Activated naive CD8-positive, alpha-beta T cell treated with anti-CD3 and anti-CD28 coated beads for 36 hours (primary cell): Measurements from ENCODE around the gene LRRN4. TPM values are rescaled to one million over a fixed set of nuclear protein-coding genes. Genes with fewer than 3 reads are reported as not detected.

Experiments
- DNase-seq: peaks from one replicate; pipeline ENCODE4 v3.0.0; 2021
- H3K27ac Mint-ChIP-seq: one replicate; pipeline ENCODE4 v1.8.0; 2022; ENCODE audit warnings: mild to moderate bottlenecking, moderate library complexity, mixed read lengths
- H3K27me3 Mint-ChIP-seq: one replicate; pipeline ENCODE4 v1.8.0; 2022; ENCODE audit warnings: mild to moderate bottlenecking, mixed read lengths
- H3K36me3 Mint-ChIP-seq: one replicate; pipeline ENCODE4 v1.8.0; 2021; ENCODE audit warnings: mild to moderate bottlenecking, mixed read lengths
- H3K4me1 Mint-ChIP-seq: one replicate; pipeline ENCODE4 v1.8.0; 2021; ENCODE audit warnings: mixed read lengths
- H3K4me3 Mint-ChIP-seq: one replicate; pipeline ENCODE4 v1.8.0; 2022; ENCODE audit warnings: mild to moderate bottlenecking, moderate library complexity, mixed read lengths
- H3K9me3 Mint-ChIP-seq: one replicate; pipeline ENCODE4 v1.8.0; 2022; ENCODE audit warnings: mixed read lengths
- total RNA-seq, 2 experiments: library from RNA; stranded (reverse); gene quantifications; one replicate each; pipeline ENCODE4 v1.2.3, GENCODE V29; 2021

The LRRN4 gene
- total RNA-seq, 2 experiments from 2014 or later, result not detected

DNA sequence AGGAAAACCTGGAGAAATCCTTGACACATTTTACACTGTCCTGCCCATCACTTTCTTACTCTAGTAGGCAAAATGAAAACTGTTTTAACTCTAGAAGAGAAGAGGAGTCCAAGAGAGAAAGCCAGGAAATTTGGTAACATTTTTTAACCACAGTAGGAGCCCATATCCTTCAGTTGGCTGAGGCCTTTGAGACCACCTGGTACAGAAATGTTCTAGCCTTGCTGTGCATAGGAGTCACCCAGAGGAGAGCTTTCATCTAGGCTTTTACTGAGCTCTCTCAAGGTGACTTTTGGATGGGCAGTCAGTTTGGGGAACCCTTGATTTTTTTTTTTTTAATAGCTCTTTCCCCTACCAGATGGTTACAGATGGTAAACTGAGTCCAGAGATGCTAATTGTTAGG, 25.0 kb downstream of the LRRN4 start:
- peaks cover 2% of the 10 kb centered on the region for H3K9me3 Mint-ChIP-seq
- H3K4me1 Mint-ChIP-seq, result peaks cover 32% of the 10 kb centered on the region
- peaks cover 44% of the 10 kb centered on the region for H3K36me3 Mint-ChIP-seq
- no peak overlapping the region for H3K4me3 Mint-ChIP-seq
- no peaks in the 10 kb centered on the region for H3K27me3 Mint-ChIP-seq
- H3K27ac Mint-ChIP-seq, result no peak overlapping the region
- DNase-seq, result no peak

GRCh38 chr20:6026051-6026450, 27.8 kb downstream of the LRRN4 start:
- no peaks in the 10 kb centered on the region for H3K27me3 Mint-ChIP-seq
- H3K4me1 Mint-ChIP-seq, result peaks cover 31% of the 10 kb centered on the region
- DNase-seq, result no peak
- no peak overlapping the region for H3K4me3 Mint-ChIP-seq
- H3K9me3 Mint-ChIP-seq, result peaks cover 2% of the 10 kb centered on the region
- no peak overlapping the region for H3K27ac Mint-ChIP-seq
- H3K36me3 Mint-ChIP-seq, result peaks cover 46% of the 10 kb centered on the region

- Mint-ChIP-seq H3K27me3 (no peaks in the 10 kb centered on the region), H3K4me1 (peaks cover 24% of the 10 kb centered on the region), H3K4me3 (no peak overlapping the region), H3K27ac (no peak overlapping the region), H3K36me3 (peaks cover 49% of the 10 kb centered on the region), H3K9me3 (peaks cover 2% of the 10 kb centered on the region)
- DNase-seq, result no peak
Measured at GRCh38 chr20:6024768-6025167, 29.1 kb downstream of the LRRN4 start.

GRCh38 chr20:6017880-6018279, 36.0 kb downstream of the LRRN4 start:
- no peak overlapping the region for H3K27ac Mint-ChIP-seq
- H3K9me3 Mint-ChIP-seq, result no peaks in the 10 kb centered on the region
- no peak for DNase-seq
- no peak overlapping the region for H3K4me3 Mint-ChIP-seq
- peaks cover 36% of the 10 kb centered on the region for H3K4me1 Mint-ChIP-seq
- no peaks in the 10 kb centered on the region for H3K27me3 Mint-ChIP-seq
- peaks cover 52% of the 10 kb centered on the region for H3K36me3 Mint-ChIP-seq

DNA sequence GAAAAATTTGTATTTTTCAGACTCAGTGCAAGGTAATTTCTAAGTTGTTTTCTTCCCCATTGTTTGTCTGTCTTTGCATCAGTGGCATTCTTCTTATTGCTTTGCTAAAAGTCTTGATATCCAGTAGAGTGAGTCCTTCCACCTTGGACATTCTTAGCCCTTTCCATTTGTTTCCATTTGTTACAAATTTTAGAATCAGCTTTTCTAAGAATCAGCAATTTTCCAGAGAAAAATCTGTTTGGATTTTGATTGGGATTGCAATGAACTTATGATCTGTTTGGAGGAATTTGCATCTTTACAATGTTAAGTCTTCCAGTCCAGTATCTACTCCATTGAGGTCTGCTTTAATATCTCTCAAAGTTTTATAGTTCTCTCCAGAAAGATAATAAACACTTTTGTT, 36.4 kb downstream of the LRRN4 start:
- Mint-ChIP-seq H3K9me3 (no peaks in the 10 kb centered on the region), H3K4me1 (peaks cover 35% of the 10 kb centered on the region), H3K4me3 (no peak overlapping the region), H3K27me3 (no peaks in the 10 kb centered on the region), H3K36me3 (peaks cover 52% of the 10 kb centered on the region), H3K27ac (no peak overlapping the region)
- no peak for DNase-seq

DNA sequence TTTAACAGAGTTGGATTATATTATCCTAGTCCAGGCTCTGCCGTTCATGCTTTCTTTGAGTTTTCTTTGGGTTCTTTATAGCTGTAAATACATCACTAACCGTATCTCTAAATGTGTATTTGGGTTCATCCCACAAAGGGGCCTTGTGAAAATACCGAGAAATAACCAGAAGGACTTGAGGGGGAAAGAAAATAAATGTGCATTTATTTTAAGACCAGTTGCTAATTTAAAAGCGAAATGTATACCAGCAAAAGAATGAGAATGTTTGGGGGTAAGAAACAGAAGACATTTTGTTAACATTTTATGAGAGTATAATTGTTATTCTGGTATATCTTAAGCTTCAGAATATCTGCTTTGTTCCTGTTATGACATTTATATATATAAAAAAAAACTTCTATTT, 38.9 kb downstream of the LRRN4 start:
- Mint-ChIP-seq H3K27me3 (no peaks in the 10 kb centered on the region), H3K36me3 (peaks cover 63% of the 10 kb centered on the region), H3K27ac (no peak overlapping the region), H3K9me3 (no peaks in the 10 kb centered on the region), H3K4me1 (peaks cover 40% of the 10 kb centered on the region), H3K4me3 (no peak overlapping the region)
- no peak for DNase-seq

GRCh38 chr20:6014017-6014416, 39.8 kb downstream of the LRRN4 start:
- peaks cover 57% of the 10 kb centered on the region for H3K36me3 Mint-ChIP-seq
- no peak overlapping the region for H3K4me3 Mint-ChIP-seq
- no peaks in the 10 kb centered on the region for H3K9me3 Mint-ChIP-seq
- H3K4me1 Mint-ChIP-seq, result peaks cover 42% of the 10 kb centered on the region
- no peak overlapping the region for H3K27ac Mint-ChIP-seq
- no peaks in the 10 kb centered on the region for H3K27me3 Mint-ChIP-seq
- DNase-seq, result no peak

DNA sequence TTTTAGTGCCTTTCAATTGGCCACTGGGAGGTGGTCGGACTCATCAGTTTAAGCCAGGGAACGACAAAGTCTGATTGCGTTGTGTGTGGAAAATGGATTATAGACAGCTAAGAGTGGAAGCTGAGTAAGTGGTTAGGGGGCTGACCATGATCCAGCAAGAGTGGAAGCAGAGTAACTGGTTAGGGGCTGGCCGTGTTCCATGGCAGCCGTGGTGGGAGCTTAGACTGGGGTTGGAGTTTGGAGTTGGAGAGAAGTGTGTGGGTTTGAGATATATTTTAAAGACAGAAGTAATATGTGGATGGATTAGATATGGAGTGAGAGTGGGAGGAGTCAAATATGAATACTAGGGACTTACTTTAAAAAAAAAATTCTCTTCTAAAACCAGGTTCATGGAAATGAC, 41.7 kb downstream of the LRRN4 start:
- Mint-ChIP-seq H3K4me3 (no peak overlapping the region), H3K4me1 (peaks cover 50% of the 10 kb centered on the region), H3K36me3 (peaks cover 44% of the 10 kb centered on the region), H3K27me3 (no peaks in the 10 kb centered on the region), H3K9me3 (no peaks in the 10 kb centered on the region), H3K27ac (no peak overlapping the region)
- DNase-seq, result no peak

DNA sequence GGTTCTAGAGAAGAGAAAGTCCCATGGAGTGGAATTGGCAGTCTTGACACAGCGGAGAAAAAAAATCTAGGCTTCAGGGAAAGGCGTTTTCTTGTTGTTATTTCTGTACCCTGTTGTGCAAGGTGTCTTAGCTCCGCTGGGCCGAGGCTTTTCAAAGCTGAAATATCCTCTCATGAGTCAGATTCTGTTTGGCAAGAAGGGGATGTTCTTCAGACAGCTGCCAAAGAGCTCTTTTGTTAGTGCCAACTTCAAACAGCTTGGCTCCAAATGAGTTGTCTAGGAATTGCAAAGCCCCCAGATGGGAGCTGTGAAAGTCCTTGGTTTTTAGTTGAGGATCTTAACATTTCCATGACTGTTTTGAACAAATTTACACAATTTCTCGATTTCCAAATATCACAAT, 45.6 kb downstream of the LRRN4 start:
- H3K4me3 Mint-ChIP-seq, result peak overlapping the region; percentile 29
- H3K27me3 Mint-ChIP-seq, result no peaks in the 10 kb centered on the region
- peaks cover 42% of the 10 kb centered on the region for H3K4me1 Mint-ChIP-seq
- peaks cover 26% of the 10 kb centered on the region for H3K36me3 Mint-ChIP-seq
- DNase-seq, result no peak
- H3K9me3 Mint-ChIP-seq, result no peaks in the 10 kb centered on the region
- no peak overlapping the region for H3K27ac Mint-ChIP-seq

DNA sequence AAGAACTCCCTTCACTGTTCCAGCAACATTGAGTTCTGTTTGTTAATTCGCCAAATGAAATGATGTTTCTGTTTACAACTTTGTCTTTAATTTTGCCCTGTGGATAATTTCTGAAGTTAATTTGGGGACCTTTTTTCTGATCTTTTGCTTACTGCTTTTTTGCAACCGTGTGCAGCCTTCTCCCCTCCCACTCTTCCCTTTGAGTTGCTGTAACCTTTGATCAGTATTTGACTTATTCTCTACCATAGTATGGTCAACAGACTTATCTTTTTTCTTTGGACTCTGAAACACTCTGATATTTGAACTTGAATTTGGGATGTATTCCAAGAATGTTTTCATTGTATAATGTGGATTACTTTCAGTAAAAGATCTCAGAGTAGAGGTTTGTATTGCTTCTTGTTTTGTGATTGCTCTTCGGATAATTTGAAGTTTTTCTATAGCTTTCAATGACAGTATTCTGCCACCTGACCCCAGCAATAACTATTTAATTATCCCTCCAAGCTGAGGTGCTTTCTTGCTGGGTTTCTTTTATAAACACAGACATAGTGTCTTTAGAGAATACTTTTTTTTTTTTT, 46.2 kb downstream of the LRRN4 start:
- Mint-ChIP-seq H3K36me3 (peaks cover 22% of the 10 kb centered on the region), H3K27me3 (no peaks in the 10 kb centered on the region), H3K4me1 (peaks cover 42% of the 10 kb centered on the region), H3K9me3 (no peaks in the 10 kb centered on the region), H3K27ac (no peak overlapping the region), H3K4me3 (peak overlapping the region; percentile 95)
- DNase-seq, result no peak

DNA sequence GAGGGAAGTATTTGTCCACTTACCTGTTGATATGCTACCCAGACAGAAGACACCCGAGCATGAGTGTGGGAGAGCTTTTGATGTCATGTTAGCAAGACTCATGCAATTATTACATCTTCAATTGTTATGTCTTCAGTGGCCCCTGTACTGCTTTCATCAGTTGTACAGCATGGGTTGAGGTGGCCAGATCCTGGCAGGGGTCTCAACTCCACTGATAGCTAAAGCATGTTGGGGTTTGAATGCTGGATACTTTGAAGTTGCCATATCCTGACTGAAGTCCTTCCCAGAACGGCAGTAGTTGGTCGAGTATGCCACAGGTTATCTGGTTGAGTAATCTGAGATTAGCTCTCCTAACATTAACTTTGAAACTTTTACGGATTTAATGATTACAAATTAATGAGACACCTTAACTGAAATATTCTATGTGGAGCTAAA, 46.7 kb downstream of the LRRN4 start:
- peaks cover 39% of the 10 kb centered on the region for H3K4me1 Mint-ChIP-seq

GRCh38 chr20:6006603-6006949, 47.3 kb downstream of the LRRN4 start:
- DNase-seq, result no peak
- Mint-ChIP-seq H3K4me1 (peaks cover 35% of the 10 kb centered on the region), H3K27ac (peak overlapping the region; percentile 91), H3K27me3 (no peaks in the 10 kb centered on the region), H3K9me3 (no peaks in the 10 kb centered on the region), H3K36me3 (peaks cover 13% of the 10 kb centered on the region), H3K4me3 (peak overlapping the region; percentile 95)

More for the DNA sequence above, 46.7 kb downstream of the LRRN4 start:
- H3K4me3 Mint-ChIP-seq, result peak overlapping the region; percentile 95
- H3K27ac Mint-ChIP-seq, result peak overlapping the region; percentile 12
- no peaks in the 10 kb centered on the region for H3K27me3 Mint-ChIP-seq
- DNase-seq, result no peak
- H3K36me3 Mint-ChIP-seq, result peaks cover 17% of the 10 kb centered on the region
- H3K9me3 Mint-ChIP-seq, result no peaks in the 10 kb centered on the region

GRCh38 chr20:6000871-6001270, 53.0 kb downstream of the LRRN4 start:
- Mint-ChIP-seq H3K27ac (no peak overlapping the region), H3K36me3 (peaks cover 12% of the 10 kb centered on the region), H3K27me3 (no peaks in the 10 kb centered on the region), H3K4me3 (no peak overlapping the region), H3K9me3 (no peaks in the 10 kb centered on the region), H3K4me1 (peaks cover 24% of the 10 kb centered on the region)
- no peak for DNase-seq

- Mint-ChIP-seq H3K4me1 (peaks cover 26% of the 10 kb centered on the region), H3K36me3 (peaks cover 21% of the 10 kb centered on the region), H3K27me3 (no peaks in the 10 kb centered on the region), H3K4me3 (no peak overlapping the region), H3K27ac (no peak overlapping the region), H3K9me3 (no peaks in the 10 kb centered on the region)
- DNase-seq, result no peak
Measured at GRCh38 chr20:5999783-6000182, 54.1 kb downstream of the LRRN4 start.

GRCh38 chr20:5996765-5997164, 57.1 kb downstream of the LRRN4 start:
- peak; percentile 50 for DNase-seq
- Mint-ChIP-seq H3K36me3 (peaks cover 24% of the 10 kb centered on the region), H3K27ac (peak overlapping the region; percentile 82), H3K4me3 (no peak overlapping the region), H3K27me3 (no peaks in the 10 kb centered on the region), H3K9me3 (no peaks in the 10 kb centered on the region), H3K4me1 (peaks cover 16% of the 10 kb centered on the region)

GRCh38 chr20:5991623-5992441, 62.0 kb downstream of the LRRN4 start:
- H3K27ac Mint-ChIP-seq, result no peak overlapping the region
- no peaks in the 10 kb centered on the region for H3K9me3 Mint-ChIP-seq
- H3K36me3 Mint-ChIP-seq, result peaks cover 28% of the 10 kb centered on the region
- no peak overlapping the region for H3K4me3 Mint-ChIP-seq
- peaks cover 11% of the 10 kb centered on the region for H3K4me1 Mint-ChIP-seq
- H3K27me3 Mint-ChIP-seq, result no peaks in the 10 kb centered on the region
- no peak for DNase-seq
